OCI-M2 (cell line): ENCODE measurements around the gene COL23A1.
"Not testable (repeated sequence)": the region's sequence is repeated elsewhere in the genome, so short reads cannot be mapped to it uniquely, and the experiment has no call there.

Source experiments
- DNase-seq: peaks from one replicate; lab custom pipeline; 2025; ENCODE audit not compliant: unreplicated experiment; lab: John Stamatoyannopoulos, UW

COL23A1 gene

GRCh38 chr5:178232920-178233429 lies 357.2 kb downstream of the COL23A1 start:
- no peak for DNase-seq

- no peak for DNase-seq
Measured at GRCh38 chr5:178232124-178232919, 357.9 kb downstream of the COL23A1 start, which contains the start of gene PHYKPL. TSS of gene PHYKPL (minus strand) at chr5:178232802. CDS start at chr5:178232550, 252 bp downstream.

GRCh38 chr5:178231539-178232123 lies 358.6 kb downstream of the COL23A1 start:
- DNase-seq: no peak

GRCh38 chr5:178230879-178231538 lies 359.2 kb downstream of the COL23A1 start:
- no peak for DNase-seq

- DNase-seq: no peak
Measured at GRCh38 chr5:178229861-178230260, 360.3 kb downstream of the COL23A1 start.

- not testable (repeated sequence) for DNase-seq
Measured at GRCh38 chr5:178229111-178229510, 361.1 kb downstream of the COL23A1 start.

- no peak for DNase-seq
Measured at GRCh38 chr5:178228609-178229008, 361.6 kb downstream of the COL23A1 start.

- DNase-seq: no peak
Measured at GRCh38 chr5:178227929-178228328, 362.3 kb downstream of the COL23A1 start.

GRCh38 chr5:178227138-178227659 lies 363.0 kb downstream of the COL23A1 start:
- DNase-seq: no peak

- no peak for DNase-seq
Measured at GRCh38 chr5:178225174-178225573, 365.0 kb downstream of the COL23A1 start.

GRCh38 chr5:178224403-178224802 lies 365.8 kb downstream of the COL23A1 start:
- DNase-seq: no peak

GRCh38 chr5:178223828-178224335 lies 366.3 kb downstream of the COL23A1 start:
- DNase-seq: no peak

- no peak for DNase-seq
Measured at GRCh38 chr5:178223196-178223773, 366.9 kb downstream of the COL23A1 start.

- no peak for DNase-seq
Measured at GRCh38 chr5:178222292-178222691, 367.9 kb downstream of the COL23A1 start.

GRCh38 chr5:178221853-178222252 lies 368.3 kb downstream of the COL23A1 start:
- no peak for DNase-seq

GRCh38 chr5:178221282-178221681 lies 368.9 kb downstream of the COL23A1 start:
- no peak for DNase-seq

- DNase-seq: no peak
Measured at GRCh38 chr5:178218827-178219226, 371.4 kb downstream of the COL23A1 start.

GRCh38 chr5:178218237-178218776 lies 371.9 kb downstream of the COL23A1 start:
- no peak for DNase-seq

- DNase-seq: no peak
Measured at GRCh38 chr5:178216779-178217178, 373.4 kb downstream of the COL23A1 start.

- DNase-seq: no peak
Measured at GRCh38 chr5:178216088-178216534, 374.1 kb downstream of the COL23A1 start.
